ENCODE measurements around the gene CPSF4L. TPM values are rescaled to one million over a fixed set of nuclear protein-coding genes. Genes with fewer than 3 reads are reported as not detected.
A peak's percentile ranks its signal among the peaks of the same experiment; 100 is the strongest.

Gene CPSF4L
- total RNA-seq, 4 donors from 2014 or later, result not detected

DNA sequence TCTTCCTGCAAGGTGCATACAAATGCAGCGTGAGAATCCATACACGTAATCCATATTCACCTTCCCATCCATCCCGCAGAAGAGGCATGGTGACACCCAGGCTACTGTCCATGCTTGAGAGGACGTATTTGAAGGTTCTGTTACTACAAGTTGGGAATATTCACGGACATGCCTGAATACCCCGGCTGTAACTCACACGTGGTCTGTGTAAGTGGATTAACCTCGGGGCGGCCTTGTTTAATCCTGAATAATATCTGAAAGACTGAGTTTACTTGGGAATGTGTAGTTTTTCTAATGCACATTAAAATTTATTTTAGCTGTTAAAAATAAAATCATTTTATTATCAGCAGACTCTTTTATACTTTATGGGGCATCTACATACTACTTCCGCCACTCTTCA, 13.1 kb downstream of the CPSF4L start:
- H3K4me1 ChIP-seq, result no peaks in the 10 kb centered on the region
- no peaks in the 10 kb centered on the region for H3K27me3 ChIP-seq
- DNase-seq, result peak; percentile 20 to 38
- no peak overlapping the region for H3K27ac ChIP-seq
- no peaks in the 10 kb centered on the region for H3K9me3 ChIP-seq
- peaks cover 0 to 9% of the 10 kb centered on the region in 2 donors for H3K36me3 ChIP-seq
- no peak overlapping the region for H3K4me3 ChIP-seq (replicated peaks in 1 of 3)
- 69 to 79% methylated on average over 10 of the region's 10 CpGs for WGBS, 2 donors
- intact Hi-C loops (cut with DNase I), result loop anchor here (10.0 kb wide), 1 partner anchor 524 kb away; no protein-coding TSS in a partner anchor
- TF ChIP-seq POLR2A (IDR thresholded peaks at IDR 0.05), result no peak
- TF ChIP-seq, protein P1, sequence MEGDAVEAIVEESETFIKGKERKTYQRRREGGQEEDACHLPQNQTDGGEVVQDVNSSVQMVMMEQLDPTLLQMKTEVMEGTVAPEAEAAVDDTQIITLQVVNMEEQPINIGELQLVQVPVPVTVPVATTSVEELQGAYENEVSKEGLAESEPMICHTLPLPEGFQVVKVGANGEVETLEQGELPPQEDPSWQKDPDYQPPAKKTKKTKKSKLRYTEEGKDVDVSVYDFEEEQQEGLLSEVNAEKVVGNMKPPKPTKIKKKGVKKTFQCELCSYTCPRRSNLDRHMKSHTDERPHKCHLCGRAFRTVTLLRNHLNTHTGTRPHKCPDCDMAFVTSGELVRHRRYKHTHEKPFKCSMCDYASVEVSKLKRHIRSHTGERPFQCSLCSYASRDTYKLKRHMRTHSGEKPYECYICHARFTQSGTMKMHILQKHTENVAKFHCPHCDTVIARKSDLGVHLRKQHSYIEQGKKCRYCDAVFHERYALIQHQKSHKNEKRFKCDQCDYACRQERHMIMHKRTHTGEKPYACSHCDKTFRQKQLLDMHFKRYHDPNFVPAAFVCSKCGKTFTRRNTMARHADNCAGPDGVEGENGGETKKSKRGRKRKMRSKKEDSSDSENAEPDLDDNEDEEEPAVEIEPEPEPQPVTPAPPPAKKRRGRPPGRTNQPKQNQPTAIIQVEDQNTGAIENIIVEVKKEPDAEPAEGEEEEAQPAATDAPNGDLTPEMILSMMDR (IDR thresholded peaks at IDR 0.05), result no peak

DNA sequence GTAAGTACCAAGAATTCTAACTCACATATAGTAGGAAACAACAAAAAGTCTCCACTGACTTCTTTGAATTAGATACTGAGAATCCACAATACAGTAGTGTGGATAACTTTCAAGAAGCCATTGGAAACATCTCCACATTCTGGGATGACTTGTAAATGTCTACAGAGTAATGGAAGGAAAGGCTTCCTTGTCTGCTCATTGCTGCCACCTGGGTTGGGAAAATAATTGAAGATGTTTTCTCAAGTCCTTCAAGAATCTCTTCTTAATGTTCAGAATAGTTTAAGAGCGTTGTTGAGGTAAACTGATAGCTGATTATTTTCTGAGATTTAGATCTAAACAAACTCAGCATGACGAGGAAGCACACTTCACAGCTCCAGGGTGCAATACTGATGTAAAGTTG, 14.0 kb downstream of the CPSF4L start:
- TF ChIP-seq POLR2A (IDR thresholded peaks at IDR 0.05), result no peak
- TF ChIP-seq, protein P1 (IDR thresholded peaks at IDR 0.05), result peak in 1 of 6 experiments; percentile 31
- H3K36me3 ChIP-seq, result peaks cover 0 to 11% of the 10 kb centered on the region in 2 donors
- 89 to 90% methylated on average over 2 of the region's 2 CpGs for WGBS, 2 donors

DNA sequence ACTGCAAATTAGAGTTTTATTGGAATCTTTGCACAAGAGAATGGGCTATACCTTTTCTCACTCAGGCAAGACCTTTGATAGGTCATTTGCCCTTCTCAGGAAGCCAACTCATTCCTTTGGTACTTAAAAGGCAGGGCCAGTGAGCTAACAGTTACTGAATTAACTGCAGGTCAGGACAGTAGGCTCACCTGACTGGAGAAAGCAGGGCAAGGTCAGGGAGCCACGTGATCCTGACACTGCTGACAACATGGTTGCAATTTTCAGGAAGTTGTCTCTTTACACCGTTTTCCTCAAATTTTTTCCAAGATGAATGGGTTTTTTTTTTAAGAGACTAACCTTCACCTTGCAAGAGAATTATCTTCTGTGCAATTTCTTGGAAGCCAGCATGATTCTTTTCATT, 21.1 kb downstream of the CPSF4L start:
- Histone ChIP-seq H3K36me3 (peaks cover 9 to 17% of the 10 kb centered on the region in 2 donors), H3K4me3 (replicated peaks in 1 of 3) (no peak overlapping the region), H3K9me3 (no peaks in the 10 kb centered on the region), H3K4me1 (peaks cover 0 to 16% of the 10 kb centered on the region in 2 donors), H3K27me3 (no peaks in the 10 kb centered on the region), H3K27ac (no peak overlapping the region)
- intact Hi-C loops (cut with DNase I), result loop anchor here (10.0 kb wide), 1 partner anchor 516 kb away; no protein-coding TSS in a partner anchor
- TF ChIP-seq POLR2A (IDR thresholded peaks at IDR 0.05), result no peak
- TF ChIP-seq, protein P1 (IDR thresholded peaks at IDR 0.05), result no peak
- no peak for DNase-seq
- WGBS, 2 donors, result 78 to 80% methylated on average over 2 of the region's 2 CpGs

More for the DNA sequence above, 14.0 kb downstream of the CPSF4L start:
- Histone ChIP-seq H3K9me3 (no peaks in the 10 kb centered on the region), H3K4me3 (replicated peaks in 1 of 3) (no peak overlapping the region), H3K4me1 (no peaks in the 10 kb centered on the region), H3K27ac (no peak overlapping the region), H3K27me3 (no peaks in the 10 kb centered on the region)
- intact Hi-C loops (cut with DNase I), result loop anchor here (10.0 kb wide), 1 partner anchor 523 kb away; no protein-coding TSS in a partner anchor
- DNase-seq, result no peak

DNA sequence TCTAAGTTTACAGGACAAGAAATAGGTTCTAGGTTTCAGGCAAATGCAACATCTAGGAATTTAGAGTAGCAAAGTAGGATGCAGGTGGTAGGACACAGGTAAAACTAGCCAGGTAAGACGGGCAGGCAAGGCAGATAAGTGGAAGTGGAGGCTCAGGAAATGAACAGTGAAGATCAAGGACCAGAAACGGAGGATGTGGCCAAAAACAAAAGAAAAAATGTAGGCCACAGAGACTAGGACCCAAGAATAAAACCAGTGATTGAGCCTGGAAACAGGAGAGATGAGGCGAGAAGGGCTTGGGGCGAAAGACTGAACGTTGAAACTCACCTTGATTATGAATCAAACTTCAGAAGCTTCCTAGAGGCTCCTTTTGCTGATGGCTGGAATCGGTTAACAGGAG, 24.0 kb downstream of the CPSF4L start:
- peaks cover 10 to 23% of the 10 kb centered on the region in 2 donors for H3K4me1 ChIP-seq
- H3K36me3 ChIP-seq, result peaks cover 9 to 14% of the 10 kb centered on the region in 2 donors
- no peaks in the 10 kb centered on the region for H3K9me3 ChIP-seq
- no peaks in the 10 kb centered on the region for H3K27me3 ChIP-seq
- 72 to 74% methylated on average over 6 of the region's 6 CpGs for WGBS, 2 donors
- TF ChIP-seq POLR2A (IDR thresholded peaks at IDR 0.05), result no peak
- TF ChIP-seq, protein P1 (IDR thresholded peaks at IDR 0.05), result no peak
- no peak overlapping the region for H3K27ac ChIP-seq
- H3K4me3 ChIP-seq (replicated peaks in 1 of 3), result no peak overlapping the region
- DNase-seq, result no peak
- intact Hi-C loops (cut with DNase I), result no loop called here

DNA sequence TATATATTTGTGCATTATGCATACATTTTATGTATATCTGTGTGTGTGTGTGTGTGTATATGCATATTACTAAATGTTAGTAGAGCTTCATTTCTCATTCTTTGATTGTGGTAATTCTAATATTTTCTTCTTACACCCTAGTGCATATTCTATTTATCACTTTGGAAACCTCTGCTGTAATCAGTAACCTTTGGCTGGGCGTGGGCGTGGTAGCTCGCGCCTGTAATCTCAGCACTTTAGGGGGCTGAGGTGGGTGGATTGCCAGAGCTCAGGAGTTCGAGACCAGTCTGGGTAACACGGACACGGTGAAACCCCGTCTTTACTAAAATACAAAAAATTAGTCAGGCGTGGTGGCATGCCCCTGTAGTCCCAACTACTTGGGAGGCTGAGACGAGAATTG, 26.9 kb downstream of the CPSF4L start:
- Histone ChIP-seq H3K36me3 (peaks cover 9 to 14% of the 10 kb centered on the region in 2 donors), H3K27me3 (no peaks in the 10 kb centered on the region), H3K4me3 (replicated peaks in 1 of 3) (no peak overlapping the region), H3K4me1 (peaks cover 14 to 31% of the 10 kb centered on the region in 2 donors), H3K9me3 (no peaks in the 10 kb centered on the region), H3K27ac (no peak overlapping the region)
- intact Hi-C loops (cut with DNase I), result loop anchor here (5.0 kb wide), 1 partner anchor 42 kb away; the partner anchor contains the start of gene COG1
- WGBS, 2 donors, result 87 to 91% methylated on average over 10 of the region's 10 CpGs
- no peak for DNase-seq
- TF ChIP-seq, protein P1 (IDR thresholded peaks at IDR 0.05), result no peak
- TF ChIP-seq POLR2A (IDR thresholded peaks at IDR 0.05), result no peak
